Measurements from ENCODE around the gene MYH7B. TPM values are rescaled to one million over a fixed set of nuclear protein-coding genes. Genes with fewer than 3 reads are reported as not detected.

MYH7B gene
- total RNA-seq, 3 donors from 2014 or later (not counting 1 experiment from before 2014, with no cell fraction given): 0.18 to 1.0 (median 0.21) TPM

- Mint-ChIP-seq H3K27ac (no peak overlapping the region), H3K4me1 (peaks cover 8 to 10% of the 10 kb centered on the region in 2 donors), H3K4me3 (no peak overlapping the region), H3K9me3 (no peaks in the 10 kb centered on the region), H3K27me3 (ENCODE audit: low read depth in 2 of 2) (no peaks in the 10 kb centered on the region), H3K36me3 (no peaks in the 10 kb centered on the region)
- ATAC-seq: no peak
- TF ChIP-seq, protein P1, sequence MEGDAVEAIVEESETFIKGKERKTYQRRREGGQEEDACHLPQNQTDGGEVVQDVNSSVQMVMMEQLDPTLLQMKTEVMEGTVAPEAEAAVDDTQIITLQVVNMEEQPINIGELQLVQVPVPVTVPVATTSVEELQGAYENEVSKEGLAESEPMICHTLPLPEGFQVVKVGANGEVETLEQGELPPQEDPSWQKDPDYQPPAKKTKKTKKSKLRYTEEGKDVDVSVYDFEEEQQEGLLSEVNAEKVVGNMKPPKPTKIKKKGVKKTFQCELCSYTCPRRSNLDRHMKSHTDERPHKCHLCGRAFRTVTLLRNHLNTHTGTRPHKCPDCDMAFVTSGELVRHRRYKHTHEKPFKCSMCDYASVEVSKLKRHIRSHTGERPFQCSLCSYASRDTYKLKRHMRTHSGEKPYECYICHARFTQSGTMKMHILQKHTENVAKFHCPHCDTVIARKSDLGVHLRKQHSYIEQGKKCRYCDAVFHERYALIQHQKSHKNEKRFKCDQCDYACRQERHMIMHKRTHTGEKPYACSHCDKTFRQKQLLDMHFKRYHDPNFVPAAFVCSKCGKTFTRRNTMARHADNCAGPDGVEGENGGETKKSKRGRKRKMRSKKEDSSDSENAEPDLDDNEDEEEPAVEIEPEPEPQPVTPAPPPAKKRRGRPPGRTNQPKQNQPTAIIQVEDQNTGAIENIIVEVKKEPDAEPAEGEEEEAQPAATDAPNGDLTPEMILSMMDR (IDR thresholded peaks at IDR 0.05): no peak
- no peak for DNase-seq
- no peak overlapping the region for H3K4me3 ChIP-seq (ENCODE audit: low read length)
- H3K4me1 ChIP-seq (ENCODE audit: control insufficient read depth, insufficient read depth, low read length): no peaks in the 10 kb centered on the region
- intact Hi-C loops (cut with micrococcal nuclease): no loop called here
- no peak overlapping the region for H3K27ac ChIP-seq (ENCODE audit: low read length)
- peaks cover 76% of the 10 kb centered on the region for H3K36me3 ChIP-seq (ENCODE audit: control insufficient read depth, insufficient read depth, low read length)
- no peaks in the 10 kb centered on the region for H3K27me3 ChIP-seq (ENCODE audit: control insufficient read depth, insufficient read depth, low read length)
- WGBS (ENCODE audit: insufficient coverage): 88% methylated on average over 10 of the region's 10 CpGs
- H3K9me3 ChIP-seq (ENCODE audit: control insufficient read depth, insufficient read depth, low read length): no peaks in the 10 kb centered on the region
These were observed 47.0 kb downstream of the MYH7B start for GRCh38 chr20:35002426-35003210.

DNA sequence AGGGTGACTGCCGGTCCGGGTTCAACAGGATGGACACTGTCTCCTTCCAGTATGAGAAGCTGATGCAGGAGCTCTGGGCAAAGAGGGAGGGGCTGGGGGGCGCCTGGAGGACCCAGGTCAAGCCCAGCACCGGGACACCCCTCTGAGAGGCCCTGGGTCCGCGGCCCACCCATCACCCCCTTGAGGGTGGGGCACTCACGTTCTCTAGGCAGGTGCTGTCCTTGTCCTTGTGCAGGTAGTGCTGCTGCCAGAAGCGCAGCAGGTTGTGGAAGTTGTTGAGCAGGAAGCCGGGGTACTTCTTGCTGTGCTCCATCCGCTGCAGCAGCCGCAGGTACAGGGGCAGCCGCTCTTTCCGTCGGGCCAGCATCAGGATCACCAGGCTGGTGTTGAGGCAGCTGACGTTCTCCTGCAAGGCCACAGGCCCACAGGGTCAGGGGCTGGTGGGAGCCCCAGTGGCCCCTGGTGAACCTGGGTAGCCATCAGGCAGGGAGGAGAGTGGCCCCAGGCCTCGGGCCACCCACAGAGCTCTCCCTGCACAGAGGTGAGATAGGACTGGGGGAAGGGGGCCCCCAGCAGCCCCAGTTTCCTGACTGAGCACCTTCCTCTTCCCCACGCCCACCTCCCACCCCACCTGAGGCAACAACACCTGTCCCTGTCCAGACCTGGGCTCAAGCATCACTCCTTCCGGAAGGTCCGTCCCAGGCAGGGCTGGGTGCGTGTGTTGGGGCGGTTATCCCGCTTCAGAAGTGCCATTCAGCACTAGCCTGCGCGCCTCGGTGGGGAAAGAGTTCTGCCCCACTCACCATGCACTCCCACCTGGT lies 47.8 kb downstream of the MYH7B start:
- H3K27ac Mint-ChIP-seq: no peak overlapping the region
- no peak overlapping the region for H3K4me3 Mint-ChIP-seq
- H3K27me3 Mint-ChIP-seq (ENCODE audit: low read depth in 2 of 2): no peaks in the 10 kb centered on the region
- H3K9me3 ChIP-seq (ENCODE audit: control insufficient read depth, insufficient read depth, low read length): no peaks in the 10 kb centered on the region
- no peaks in the 10 kb centered on the region for H3K27me3 ChIP-seq (ENCODE audit: control insufficient read depth, insufficient read depth, low read length)
- 96% methylated on average over 24 of the region's 25 CpGs for WGBS (ENCODE audit: insufficient coverage)
- H3K4me1 ChIP-seq (ENCODE audit: control insufficient read depth, insufficient read depth, low read length): no peaks in the 10 kb centered on the region
- TF ChIP-seq, protein P1 (IDR thresholded peaks at IDR 0.05): no peak
- peaks cover 79% of the 10 kb centered on the region for H3K36me3 ChIP-seq (ENCODE audit: control insufficient read depth, insufficient read depth, low read length)
- no peak for ATAC-seq
- DNase-seq: no peak
- H3K36me3 Mint-ChIP-seq: peaks cover under 1% of the 10 kb centered on the region
- intact Hi-C loops (cut with micrococcal nuclease): no loop called here
- peaks cover under 1 to 5% of the 10 kb centered on the region in 2 donors for H3K4me1 Mint-ChIP-seq
- no peak overlapping the region for H3K4me3 ChIP-seq (ENCODE audit: low read length)
- no peaks in the 10 kb centered on the region for H3K9me3 Mint-ChIP-seq
- H3K27ac ChIP-seq (ENCODE audit: low read length): no peak overlapping the region

DNA sequence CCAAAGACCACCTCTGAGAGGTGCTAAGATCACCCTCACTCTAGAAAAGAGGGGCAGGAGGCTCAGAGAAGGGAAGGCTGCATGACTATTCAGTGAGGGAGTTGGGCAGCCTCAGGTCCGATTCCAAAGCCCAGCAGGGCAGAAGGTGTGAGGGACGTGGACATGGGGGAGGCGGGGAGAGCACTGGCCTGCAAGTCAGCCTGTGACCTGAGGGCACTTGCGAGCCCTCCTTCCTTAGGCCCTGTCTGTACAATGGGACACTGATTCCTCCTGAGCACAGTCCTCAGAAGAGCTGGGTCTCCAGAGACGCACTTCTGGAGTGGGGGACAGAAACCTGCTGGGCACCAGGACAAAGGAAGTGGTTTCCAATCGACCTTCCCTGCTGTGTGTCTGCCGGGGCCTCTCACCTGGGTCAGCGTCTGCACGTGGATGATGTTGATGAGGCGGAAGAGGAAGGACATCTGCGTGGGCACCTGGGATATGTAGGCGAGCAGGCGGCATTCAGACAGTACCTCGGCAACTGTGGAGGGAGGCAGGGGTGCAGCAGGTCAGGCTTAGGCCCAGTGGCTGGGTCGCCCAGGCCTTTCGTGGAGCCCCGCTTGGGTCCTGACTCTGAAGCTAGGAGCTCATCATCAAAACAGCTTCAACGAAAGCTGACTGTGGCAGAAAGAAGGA lies 48.5 kb downstream of the MYH7B start:
- Histone ChIP-seq H3K9me3 (ENCODE audit: control insufficient read depth, insufficient read depth, low read length) (no peaks in the 10 kb centered on the region), H3K27ac (ENCODE audit: low read length) (no peak overlapping the region), H3K36me3 (ENCODE audit: control insufficient read depth, insufficient read depth, low read length) (peaks cover 86% of the 10 kb centered on the region), H3K4me1 (ENCODE audit: control insufficient read depth, insufficient read depth, low read length) (no peaks in the 10 kb centered on the region), H3K4me3 (ENCODE audit: low read length) (no peak overlapping the region), H3K27me3 (ENCODE audit: control insufficient read depth, insufficient read depth, low read length) (no peaks in the 10 kb centered on the region)
- Mint-ChIP-seq H3K36me3 (peaks cover 8% of the 10 kb centered on the region), H3K9me3 (no peaks in the 10 kb centered on the region), H3K27ac (no peak overlapping the region), H3K27me3 (ENCODE audit: low read depth in 2 of 2) (no peaks in the 10 kb centered on the region), H3K4me3 (no peak overlapping the region), H3K4me1 (peaks cover 0 to 5% of the 10 kb centered on the region in 2 donors)
- WGBS (ENCODE audit: insufficient coverage): 90% methylated on average over 18 of the region's 18 CpGs
- TF ChIP-seq, protein P1 (IDR thresholded peaks at IDR 0.05): no peak
- intact Hi-C loops (cut with micrococcal nuclease): no loop called here
- ATAC-seq: no peak
- no peak for DNase-seq

All from natural killer cell (primary cell).